Stimulated activated CD8-positive, alpha-beta memory T cell treated with anti-CD3 and anti-CD28 coated beads, Interleukin-12 subunit alpha, Interleukin-12 subunit beta, amount 100 ng/mL, for 1 hour (primary cell): Measurements from ENCODE around the gene FUNDC2.
A peak's percentile ranks its signal among the peaks of the same experiment; 100 is the strongest.

Experiments used
- DNase-seq: peaks from one replicate; pipeline ENCODE4 v3.0.0-alpha.2; 2020; ENCODE audit warnings: low read depth

Gene FUNDC2

DNA sequence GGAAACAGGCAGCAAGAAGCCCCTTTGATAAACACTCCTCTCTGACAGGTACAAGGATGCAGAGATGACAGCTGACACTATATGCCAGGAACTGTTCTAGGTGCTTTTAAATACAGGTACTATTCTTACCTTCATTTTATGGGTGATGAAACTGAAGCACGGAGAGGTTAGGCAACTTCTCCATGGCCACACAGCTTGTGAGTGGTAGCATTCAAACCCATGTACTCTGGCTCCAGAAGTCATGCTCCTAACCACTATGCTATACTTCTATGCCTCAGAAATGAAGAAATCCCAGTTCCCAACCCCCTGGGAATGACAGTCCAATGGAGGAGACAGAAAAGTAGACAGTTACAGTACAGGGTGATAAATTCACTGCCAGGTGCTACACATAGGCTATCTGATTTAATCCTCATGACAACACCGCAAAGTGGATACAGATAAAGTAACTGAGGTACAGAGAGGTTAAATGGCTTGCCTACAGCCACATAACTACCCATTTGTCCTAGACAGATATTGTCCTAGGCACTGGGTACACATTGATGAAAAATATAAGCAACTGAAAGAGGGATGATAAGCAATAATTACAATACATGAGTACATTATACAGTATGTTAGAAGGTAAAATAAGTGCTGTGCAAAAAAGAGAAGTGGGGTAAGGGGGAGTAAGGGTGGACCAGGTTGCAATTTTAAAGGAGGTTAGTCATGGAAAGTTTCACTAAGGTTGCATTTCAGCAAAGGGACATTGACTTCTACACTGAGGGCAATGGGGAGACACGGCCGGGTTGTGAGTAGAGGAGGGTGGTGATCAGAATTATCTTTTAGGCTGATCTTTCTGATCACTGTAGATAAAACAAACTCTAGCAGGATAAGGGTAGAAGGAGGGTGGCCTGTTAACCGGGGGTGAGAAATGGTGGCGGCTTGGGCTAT is 2.5 kb upstream of the FUNDC2 start:
- DNase-seq, result no peak

GRCh38 chrX:155026420-155026726 is 271 bp upstream of the FUNDC2 start:
- DNase-seq, result no peak

GRCh38 chrX:155027509-155028066 is 944 bp downstream of the FUNDC2 start:
- no peak for DNase-seq

DNA sequence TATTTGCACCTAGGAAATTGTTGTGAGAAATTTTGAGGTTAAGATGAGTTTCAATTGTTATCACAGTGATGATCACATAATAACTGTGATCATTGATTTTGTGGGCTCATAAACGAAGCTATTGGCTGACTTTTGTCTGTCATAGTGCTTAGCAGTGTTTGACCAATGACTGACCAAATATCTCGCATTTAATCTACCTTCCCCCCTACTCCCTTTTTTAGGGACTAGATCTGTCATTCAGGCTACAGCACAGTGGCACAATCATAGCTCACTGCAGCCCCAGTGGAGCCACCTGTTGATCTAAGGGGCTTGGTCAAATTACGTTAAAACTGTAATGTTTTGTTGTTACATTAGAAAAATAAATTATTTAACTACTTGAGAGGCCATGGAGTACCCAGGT is 1.5 kb downstream of the FUNDC2 start:
- DNase-seq, result no peak

DNA sequence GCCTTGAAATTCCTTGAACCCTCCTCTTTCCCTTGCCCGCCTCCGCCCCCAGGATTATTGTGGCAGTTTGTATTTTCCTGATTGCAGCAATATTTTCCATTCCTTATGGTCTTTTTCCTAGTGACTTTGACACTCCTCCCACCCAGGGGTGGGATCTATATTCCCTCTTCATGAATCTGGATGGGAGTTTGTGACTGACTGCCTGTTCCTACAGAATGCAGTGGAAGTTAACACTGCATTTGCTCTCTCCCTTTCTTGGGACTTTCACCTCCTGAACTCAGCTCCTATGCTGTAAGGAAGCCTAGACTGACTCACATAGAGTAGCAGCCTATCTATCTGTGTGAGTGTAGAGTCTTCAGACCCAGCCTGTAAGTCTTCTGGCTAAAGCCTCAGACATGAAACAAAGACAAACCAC is 2.2 kb downstream of the FUNDC2 start:
- no peak for DNase-seq

- DNase-seq, result no peak
These were observed 5.0 kb downstream of the FUNDC2 start for GRCh38 chrX:155031657-155032056.

- DNase-seq, result no peak
These were observed 9.0 kb downstream of the FUNDC2 start for GRCh38 chrX:155035688-155036087.

DNA sequence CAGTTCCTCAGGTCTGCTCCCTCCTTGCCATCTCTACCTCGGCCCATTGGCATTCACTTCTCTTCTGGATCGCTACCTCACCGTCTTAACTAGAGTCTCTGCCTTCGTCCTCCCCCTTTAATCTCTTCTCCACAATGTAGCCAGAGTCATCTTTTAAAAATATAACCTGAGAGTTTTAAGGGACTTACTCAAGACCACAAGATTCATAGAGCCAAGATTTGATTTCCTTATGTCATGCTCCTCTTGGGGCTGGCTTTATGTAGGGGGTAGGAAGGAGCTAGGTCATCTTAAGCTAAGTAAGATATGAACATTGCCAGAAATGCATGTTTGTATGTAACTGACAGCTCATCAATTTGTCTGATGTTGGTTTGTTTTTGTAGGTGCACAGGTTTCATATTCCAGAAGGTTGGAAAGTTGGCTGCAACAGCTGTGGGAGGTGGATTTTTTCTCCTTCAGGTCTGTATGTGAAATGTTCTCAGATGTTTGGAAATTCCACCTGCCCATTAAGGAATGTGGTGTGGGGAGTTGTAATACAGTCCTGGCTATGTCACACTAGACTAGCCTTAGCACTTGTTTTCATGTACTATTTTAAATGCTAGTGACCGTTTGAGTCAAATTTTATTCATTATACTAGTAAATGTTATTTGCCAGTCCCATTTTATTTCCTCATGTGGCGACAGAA is 19.6 kb downstream of the FUNDC2 start:
- DNase-seq, result no peak

DNA sequence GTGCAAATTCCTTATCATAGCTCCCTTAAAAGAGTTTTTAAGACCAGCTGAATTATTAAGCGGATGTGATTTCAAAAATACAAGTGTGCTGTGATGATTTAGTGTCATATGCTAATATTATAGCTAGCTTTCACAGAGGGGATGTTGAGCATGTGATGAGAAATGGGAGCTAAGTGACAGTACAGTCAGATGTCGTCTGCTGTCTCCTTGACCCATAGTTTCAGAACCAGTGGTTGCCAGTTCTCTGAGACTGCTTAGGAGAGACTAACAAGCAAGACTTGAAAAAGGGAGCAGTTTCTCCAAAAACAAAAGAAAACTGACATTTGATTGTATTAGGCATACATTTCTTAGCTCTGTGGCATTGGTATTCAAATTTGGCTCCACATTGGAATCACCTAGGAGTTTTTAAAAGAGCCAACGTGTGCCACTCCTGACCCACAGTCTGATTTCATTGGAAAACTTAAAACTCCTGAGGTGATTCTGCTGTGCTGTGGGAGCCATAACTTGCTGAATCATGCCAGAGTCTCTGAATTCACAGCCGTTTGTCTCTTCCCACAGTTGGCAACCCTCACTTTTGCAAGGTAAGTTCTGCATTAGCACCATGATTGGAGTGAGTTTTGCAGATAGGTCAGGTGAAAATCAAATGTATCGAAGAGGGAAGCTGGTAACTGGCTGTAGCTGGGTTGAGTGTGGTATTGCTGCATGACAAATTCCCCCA is 20.3 kb downstream of the FUNDC2 start:
- no peak for DNase-seq

DNA sequence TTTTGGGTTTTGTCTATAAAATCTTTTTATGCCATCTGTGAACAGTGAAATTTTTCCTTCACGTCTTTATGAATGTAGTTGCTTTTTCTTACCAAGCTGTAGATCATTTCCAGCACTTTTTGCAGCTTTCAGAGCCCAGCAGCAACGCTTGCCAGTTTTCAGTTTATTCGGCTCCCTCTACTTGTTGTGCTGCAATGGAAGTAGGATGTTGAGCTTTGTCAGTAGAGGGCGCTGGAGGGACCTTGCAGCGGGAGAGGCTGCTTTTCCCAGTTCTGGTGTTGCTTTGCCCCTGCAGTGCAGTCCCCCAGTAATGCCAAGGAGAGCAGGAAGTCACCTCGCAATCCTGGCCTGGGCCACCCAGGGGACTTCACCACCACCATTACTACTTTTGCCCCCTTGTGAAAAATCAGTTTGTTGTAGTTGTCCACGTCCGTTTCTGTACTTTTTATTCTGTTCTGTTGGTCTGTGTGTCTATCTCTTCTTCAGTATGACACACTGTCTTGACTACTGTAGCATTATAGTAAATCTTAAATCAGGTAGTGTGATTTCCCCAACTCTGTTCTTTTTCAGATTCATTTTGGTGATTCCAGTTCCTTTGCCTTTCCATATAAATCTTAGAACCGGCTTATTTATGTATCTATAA is 22.5 kb downstream of the FUNDC2 start:
- DNase-seq, result no peak

GRCh38 chrX:155052738-155053498 is 26.3 kb downstream of the FUNDC2 start:
- no peak for DNase-seq

DNA sequence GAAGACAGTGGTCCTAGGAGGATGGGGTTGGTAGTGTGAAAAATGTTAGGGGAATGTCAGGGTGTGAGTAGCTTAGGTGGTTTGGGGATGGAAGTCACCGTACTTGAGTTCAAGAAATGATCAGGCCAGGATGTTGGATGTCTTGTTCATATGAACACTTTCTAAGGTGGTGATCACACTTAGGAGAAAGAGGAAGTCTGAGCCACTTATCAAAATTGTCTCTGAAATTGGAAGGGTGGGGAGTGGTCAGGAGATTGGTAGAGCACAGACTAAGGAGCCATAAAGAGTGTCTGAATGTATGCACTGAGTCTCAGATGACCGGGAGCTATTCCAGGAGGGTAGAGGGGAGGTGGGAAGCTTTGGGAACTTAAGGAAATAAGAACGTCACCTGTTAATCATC is 27.0 kb downstream of the FUNDC2 start:
- DNase-seq, result no peak

- no peak for DNase-seq
These were observed 27.6 kb downstream of the FUNDC2 start for GRCh38 chrX:155054255-155054654.

GRCh38 chrX:155055494-155055893 is 28.9 kb downstream of the FUNDC2 start:
- DNase-seq, result no peak

DNA sequence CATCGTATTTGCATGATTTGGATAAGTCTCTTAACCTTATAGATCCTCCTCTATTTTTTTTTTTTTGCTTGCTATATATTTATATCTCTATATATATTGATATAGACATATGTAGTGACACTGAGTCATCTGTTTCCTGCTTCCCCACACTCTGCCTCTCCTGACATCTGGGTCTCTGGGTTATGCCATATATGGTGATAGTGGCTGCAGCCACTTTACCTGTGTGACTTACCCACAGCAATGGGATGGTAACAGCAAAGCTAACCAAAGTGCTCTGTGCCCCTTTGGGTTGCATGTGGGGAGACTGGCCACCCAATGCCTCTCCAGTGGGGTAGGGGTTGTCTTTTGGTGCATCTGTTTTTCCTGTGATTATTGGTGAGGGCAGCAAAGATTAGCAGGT is 29.8 kb downstream of the FUNDC2 start:
- DNase-seq, result no peak

DNA sequence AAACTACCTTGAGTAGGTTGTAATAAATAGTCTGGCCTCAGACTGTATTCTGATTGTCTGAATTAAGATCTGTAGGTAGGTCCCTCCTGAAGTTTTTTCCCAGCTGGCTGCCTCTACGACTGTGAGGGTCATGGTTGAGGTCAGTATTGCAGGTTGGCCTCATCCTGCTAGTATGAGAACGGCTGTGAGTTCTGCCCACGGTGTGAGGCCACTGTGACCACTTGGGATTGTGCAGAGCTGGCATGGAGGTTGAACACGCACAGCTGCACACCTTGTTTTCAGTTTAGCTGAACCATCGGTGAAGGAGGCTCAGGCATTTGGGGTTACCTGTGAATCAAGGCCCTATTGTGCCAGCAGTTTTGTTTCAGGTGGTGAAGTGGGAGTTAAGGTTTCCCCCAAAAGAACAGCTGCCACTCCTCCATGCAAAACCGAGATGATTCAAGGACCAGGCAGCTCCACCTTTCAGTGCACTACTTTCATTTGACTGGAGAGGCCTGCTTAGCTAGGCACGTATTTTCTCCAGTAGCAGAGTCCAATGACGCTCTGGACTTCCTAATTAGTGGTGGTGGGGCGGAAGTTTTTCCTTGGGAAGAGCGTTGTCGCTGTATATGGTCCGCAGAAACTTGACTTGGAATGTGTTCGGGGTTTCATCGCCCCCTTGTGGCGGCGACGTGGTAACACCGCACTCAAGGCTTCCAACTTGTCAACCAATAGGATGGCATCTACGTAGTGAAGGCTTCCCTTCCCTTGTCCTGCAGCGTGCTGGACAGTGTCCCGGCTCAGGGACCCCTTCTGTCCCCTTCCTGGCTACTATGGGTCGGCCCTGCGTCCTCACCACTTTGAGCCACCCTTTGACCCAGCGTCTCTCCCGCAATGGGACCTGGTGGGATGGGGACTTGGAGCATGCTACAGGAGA is 30.5 kb downstream of the FUNDC2 start:
- peak; percentile 19 for DNase-seq

- no peak for DNase-seq
These were observed 35.1 kb downstream of the FUNDC2 start for GRCh38 chrX:155061760-155062159.

DNA sequence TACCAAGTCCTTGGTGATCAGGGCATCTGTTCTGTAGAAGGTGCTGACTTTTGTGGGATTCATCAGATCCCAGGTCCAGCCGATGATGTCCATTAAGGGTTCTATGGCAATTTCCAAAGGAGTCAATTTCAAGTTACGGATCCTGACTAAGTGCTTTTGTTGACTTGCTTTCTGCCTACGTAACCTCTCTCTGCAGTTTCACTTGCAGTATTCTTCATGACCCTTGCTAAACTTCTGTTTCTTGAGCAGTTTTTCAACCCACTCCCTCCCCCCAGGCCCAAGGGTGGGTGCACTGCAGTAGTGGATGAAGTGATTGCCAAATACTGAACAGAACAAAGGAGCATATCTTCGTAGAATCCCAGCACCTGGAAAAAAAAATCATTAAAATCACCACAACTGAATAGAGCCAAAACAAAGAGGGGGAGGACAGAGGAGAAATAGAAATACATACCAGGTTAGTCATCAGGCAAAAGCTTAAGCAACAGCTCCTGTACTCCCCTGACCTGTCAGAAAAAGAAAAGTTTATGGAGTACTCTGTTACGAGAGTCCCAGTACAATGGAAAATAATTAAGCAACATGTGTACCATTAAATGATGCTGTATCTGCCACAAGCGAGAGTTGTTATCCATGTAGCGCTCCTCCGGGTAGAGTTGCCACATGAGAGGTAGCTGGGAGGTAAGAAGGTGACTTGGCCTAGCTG is 38.5 kb downstream of the FUNDC2 start:
- no peak for DNase-seq

GRCh38 chrX:155068165-155068564 is 41.5 kb downstream of the FUNDC2 start:
- DNase-seq, result no peak

DNA sequence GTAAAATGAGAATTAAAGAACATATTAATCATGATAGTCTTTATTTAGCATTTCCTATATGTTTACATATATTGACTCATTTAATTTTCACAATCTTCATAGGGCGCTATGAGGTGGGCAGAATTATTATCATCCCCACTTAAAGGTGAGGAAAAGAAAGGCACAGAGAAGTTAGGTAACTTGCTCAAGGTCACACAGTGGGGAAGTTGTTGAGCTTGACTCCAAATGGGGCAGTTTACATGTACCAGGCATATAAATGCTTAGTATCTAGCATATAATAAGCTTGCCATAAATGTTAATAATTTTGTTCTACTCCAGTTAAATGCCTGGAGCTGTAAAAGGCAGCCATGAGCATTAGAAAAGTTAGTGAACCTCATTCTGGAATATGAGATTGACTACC is 42.8 kb downstream of the FUNDC2 start:
- DNase-seq, result no peak
